ENCODE measurements around the gene ITPR1.

GRCh38 chr3:4506559-4507023 is 13.4 kb downstream of the ITPR1 start:
- TF ChIP-seq, protein P1, sequence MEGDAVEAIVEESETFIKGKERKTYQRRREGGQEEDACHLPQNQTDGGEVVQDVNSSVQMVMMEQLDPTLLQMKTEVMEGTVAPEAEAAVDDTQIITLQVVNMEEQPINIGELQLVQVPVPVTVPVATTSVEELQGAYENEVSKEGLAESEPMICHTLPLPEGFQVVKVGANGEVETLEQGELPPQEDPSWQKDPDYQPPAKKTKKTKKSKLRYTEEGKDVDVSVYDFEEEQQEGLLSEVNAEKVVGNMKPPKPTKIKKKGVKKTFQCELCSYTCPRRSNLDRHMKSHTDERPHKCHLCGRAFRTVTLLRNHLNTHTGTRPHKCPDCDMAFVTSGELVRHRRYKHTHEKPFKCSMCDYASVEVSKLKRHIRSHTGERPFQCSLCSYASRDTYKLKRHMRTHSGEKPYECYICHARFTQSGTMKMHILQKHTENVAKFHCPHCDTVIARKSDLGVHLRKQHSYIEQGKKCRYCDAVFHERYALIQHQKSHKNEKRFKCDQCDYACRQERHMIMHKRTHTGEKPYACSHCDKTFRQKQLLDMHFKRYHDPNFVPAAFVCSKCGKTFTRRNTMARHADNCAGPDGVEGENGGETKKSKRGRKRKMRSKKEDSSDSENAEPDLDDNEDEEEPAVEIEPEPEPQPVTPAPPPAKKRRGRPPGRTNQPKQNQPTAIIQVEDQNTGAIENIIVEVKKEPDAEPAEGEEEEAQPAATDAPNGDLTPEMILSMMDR (conservative IDR thresholded peaks at IDR 0.05; ENCODE audit: low read length): no peak
- no peak for TF ChIP-seq EZH2phosphoT487 (IDR thresholded peaks at IDR 0.05; ENCODE audit: borderline replicate concordance, low read depth, low read length)
